B cell (primary cell): ENCODE data around the gene ACHE. TPM values are rescaled to one million over a fixed set of nuclear protein-coding genes. Genes with fewer than 3 reads are reported as not detected.

Experiments used
- ATAC-seq: fragments of 200-7000 bp; cut with Tn5 transposase; one replicate; pipeline ENCODE4 v1.10.0; 2021; ENCODE audit warnings: low read depth, mild to moderate bottlenecking, moderate number of reproducible peaks, moderate library complexity
- CTCF ChIA-PET: fragments of 350-600 bp; sonication (Branson Sonifier 250); formaldehyde crosslinking; loops from one replicate; lab custom pipeline; 2021; ENCODE audit warnings: antibody characterized with exemption, inconsistent platforms; lab: Charles Lee
- POLR2A ChIA-PET: fragments of 350-600 bp; sonication (Branson Sonifier 250); formaldehyde crosslinking; loops from one replicate; lab custom pipeline; 2021; ENCODE audit warnings: antibody characterized with exemption; lab: Charles Lee
- DNase-seq: peaks from one replicate; pipeline ENCODE4 v3.0.0; 2013
- H2AFZ ChIP-seq: 2 replicates; pipeline ENCODE4 v1.6.1; 2012; ENCODE audit warnings: mild to moderate bottlenecking, low read depth, low read length; ENCODE audit not compliant: insufficient read depth, poor library complexity, severe bottlenecking
- H3K27ac ChIP-seq, 2 donors: 1 replicate in 1 of 2; 2 replicates in 1 of 2; pipeline ENCODE4 v1.5.1; 2012 to 2013; ENCODE audit warnings: low read length in 2 of 2, mild to moderate bottlenecking in 2 of 2, moderate library complexity in 1 of 2
- H3K27me3 ChIP-seq, 4 experiments: fragments of 200-600 bp in 1 of 4; sonication (generic) in 1 of 4; replicated peaks in 1 of 4; 1 replicate in 2 of 4; 2 replicates in 2 of 4; pipeline versions ENCODE4 v1.6.1 to v1.7.0; 2013 to 2016; ENCODE audit warnings: low read length in 3 of 4, mild to moderate bottlenecking in 2 of 4, mixed read lengths in 1 of 4, moderate library complexity in 1 of 4; ENCODE audit not compliant: insufficient read depth in 4 of 4, control insufficient read depth in 3 of 4; ENCODE audit errors: control extremely low read depth in 1 of 4
- H3K36me3 ChIP-seq, 2 experiments: replicated peaks in 1 of 2; 1 replicate in 1 of 2; 2 replicates in 1 of 2; pipeline versions ENCODE4 v1.6.1 to v1.7.1; 2013; ENCODE audit warnings: low read length in 1 of 2; ENCODE audit not compliant: insufficient read depth in 2 of 2, control insufficient read depth in 1 of 2; ENCODE audit errors: control extremely low read depth in 1 of 2, extremely low read depth in 1 of 2
- H3K4me1 ChIP-seq, 2 donors: fragments of 200-600 bp in 1 of 2; sonication (generic) in 1 of 2; 1 replicate in 1 of 2; 2 replicates in 1 of 2; pipeline versions ENCODE4 v1.5.1 to v1.6.1; 2013 to 2017; ENCODE audit warnings: low read length in 2 of 2; ENCODE audit not compliant: control insufficient read depth in 2 of 2, insufficient read depth in 2 of 2
- H3K4me2 ChIP-seq: replicated peaks from 2 replicates; pipeline ENCODE3; 2012; ENCODE audit warnings: mild to moderate bottlenecking, low read depth, low read length; ENCODE audit not compliant: poor library complexity, severe bottlenecking
- H3K4me3 ChIP-seq, 5 experiments: fragments of 200-600 bp in 1 of 5; sonication (generic) in 1 of 5; 1 replicate in 3 of 5; 2 replicates in 2 of 5; pipeline versions ENCODE4 v1.5.1 to v1.7.0; 2011 to 2016; ENCODE audit warnings: low read length in 4 of 5, mild to moderate bottlenecking in 4 of 5, low read depth in 2 of 5, control low read depth in 1 of 5, moderate library complexity in 1 of 5; ENCODE audit not compliant: insufficient read depth in 1 of 5; ENCODE audit errors: control extremely low read depth in 1 of 5, extremely low read depth in 1 of 5
- H3K79me2 ChIP-seq: fragments of 200-600 bp; sonication (generic); one replicate; pipeline ENCODE4 v1.6.0; 2016; ENCODE audit warnings: low read length; ENCODE audit not compliant: control insufficient read depth, insufficient read depth
- H3K9ac ChIP-seq: fragments of 200-600 bp; sonication (generic); 2 replicates; pipeline ENCODE4 v1.6.1; 2017; ENCODE audit warnings: mild to moderate bottlenecking, low read length, moderate library complexity
- H3K9me3 ChIP-seq, 3 donors: one replicate each; pipeline versions ENCODE4 v1.6.1 to v1.7.1; 2013; ENCODE audit warnings: low read length in 2 of 3; ENCODE audit not compliant: control insufficient read depth in 2 of 3, insufficient read depth in 1 of 3; ENCODE audit errors: control extremely low read depth in 1 of 3
- H4K20me1 ChIP-seq: 2 replicates; pipeline ENCODE4 v1.6.0; 2012; ENCODE audit warnings: mild to moderate bottlenecking, low read length; ENCODE audit not compliant: insufficient read depth, control insufficient read depth, poor library complexity, severe bottlenecking
- H3K27ac Mint-ChIP-seq: one replicate; pipeline ENCODE4 v1.8.0; 2021; ENCODE audit warnings: mixed read lengths
- H3K27me3 Mint-ChIP-seq: one replicate; pipeline ENCODE4 v1.8.0; 2021; ENCODE audit warnings: mixed read lengths
- H3K4me1 Mint-ChIP-seq: one replicate; pipeline ENCODE4 v1.8.0; 2021; ENCODE audit warnings: mixed read lengths
- H3K4me3 Mint-ChIP-seq: one replicate; pipeline ENCODE4 v1.8.0; 2021; ENCODE audit warnings: mixed read lengths
- H3K9me3 Mint-ChIP-seq: one replicate; pipeline ENCODE4 v1.8.0; 2022; ENCODE audit warnings: mixed read lengths; ENCODE audit not compliant: insufficient read depth
- CTCF ChIP-seq: fragments of 200-600 bp; IDR thresholded peaks from one replicate; pipeline ENCODE4 v1.8.0; 2022; ENCODE audit warnings: antibody characterized with exemption, mild to moderate bottlenecking
- EZH2 ChIP-seq: IDR thresholded peaks from 2 replicates; pipeline ENCODE4 v1.6.1; 2012; ENCODE audit warnings: borderline replicate concordance, low read depth, mild to moderate bottlenecking, moderate library complexity, low read length; ENCODE audit not compliant: insufficient read depth, poor library complexity, severe bottlenecking
- WGBS: methylation state at CpG from one replicate; pipeline ENCODE4 v1.1.5; 2013; ENCODE audit warnings: missing lambda C conversion rate; ENCODE audit not compliant: insufficient coverage; 5-methylcytosine and 5-hydroxymethylcytosine counted together
- intact Hi-C: fragments of 100-400 bp; cut with micrococcal nuclease; formaldehyde crosslinking; loops from one replicate; pipeline ENCODE4 v1.10.0; 2022
- polyA plus RNA-seq: library from polyadenylated mRNA; depleted of rRNA; stranded (reverse); fragments of >200 nt; gene quantifications from 2 replicates; pipeline ENCODE4 v1.2.3, GENCODE V29; 2012
- total RNA-seq, 2 donors: library from RNA; stranded (reverse); fragments of 120-200 nt in 1 of 2; gene quantifications; 1 replicate in 1 of 2; 2 replicates in 1 of 2; pipeline versions ENCODE4 v1.2.3 to v1.2.4, GENCODE V29; 2013 to 2022

The ACHE gene
- total and polyA plus RNA-seq, 2 donors (not counting 1 experiment from before 2014, with no cell fraction given): 0.13 to 0.15 TPM

GRCh38 chr7:100882201-100882600 lies 13.5 kb downstream of the ACHE start:
- H3K9me3 ChIP-seq: peaks cover 0 to 6% (median 0%) of the 10 kb centered on the region in 3 donors
- TF ChIP-seq EZH2 (no peak), CTCF (no peak)
- H3K79me2 ChIP-seq: peaks cover 49% of the 10 kb centered on the region
- no peak overlapping the region for H2AFZ ChIP-seq
- CTCF ChIA-PET: no interaction called here
- Mint-ChIP-seq H3K27me3 (no peaks in the 10 kb centered on the region), H3K27ac (no peak overlapping the region), H3K9me3 (no peaks in the 10 kb centered on the region), H3K4me1 (peaks cover 42% of the 10 kb centered on the region), H3K4me3 (no peak overlapping the region)
- no peak overlapping the region for H3K4me2 ChIP-seq
- peaks cover 67% of the 10 kb centered on the region for H4K20me1 ChIP-seq
- DNase-seq (no peak), ATAC-seq (no peak)
- H3K4me3 ChIP-seq: no peak overlapping the region
- no peak overlapping the region for H3K27ac ChIP-seq
- no peak overlapping the region for H3K9ac ChIP-seq
- H3K36me3 ChIP-seq: peaks cover 0 to 92% of the 10 kb centered on the region in 2 experiments
- peaks cover 9 to 17% of the 10 kb centered on the region in 2 donors for H3K4me1 ChIP-seq
- intact Hi-C loops: no loop called here
- POLR2A ChIA-PET: interaction anchor here (0.6 kb wide), 1 partner anchor 1578 kb away, joined by 4 read pairs; no protein-coding TSS in a partner anchor
- WGBS: 97% methylated on average over 7 of the region's 9 CpGs
- H3K27me3 ChIP-seq: no peaks in the 10 kb centered on the region

GRCh38 chr7:100881136-100881535 lies 14.6 kb downstream of the ACHE start:
- peaks cover 60% of the 10 kb centered on the region for H3K79me2 ChIP-seq
- no peak overlapping the region for H3K4me3 ChIP-seq
- Mint-ChIP-seq H3K27ac (no peak overlapping the region), H3K9me3 (no peaks in the 10 kb centered on the region), H3K4me3 (no peak overlapping the region), H3K4me1 (peaks cover 38% of the 10 kb centered on the region), H3K27me3 (no peaks in the 10 kb centered on the region)
- no peak overlapping the region for H3K9ac ChIP-seq
- ChIA-PET POLR2A (interaction anchor here (0.6 kb wide), 1 partner anchor 195 kb away, joined by 5 read pairs; no protein-coding TSS in a partner anchor), CTCF (interaction anchor here (0.6 kb wide), 1 partner anchor 214 kb away, joined by 3 read pairs; no protein-coding TSS in a partner anchor)
- DNase-seq (no peak), ATAC-seq (no peak)
- intact Hi-C loops: no loop called here
- no peak overlapping the region for H3K4me2 ChIP-seq
- no peak overlapping the region for H3K27ac ChIP-seq
- peaks cover 10 to 17% of the 10 kb centered on the region in 2 donors for H3K4me1 ChIP-seq
- no peaks in the 10 kb centered on the region for H3K9me3 ChIP-seq
- no peaks in the 10 kb centered on the region for H3K27me3 ChIP-seq
- peaks cover 76% of the 10 kb centered on the region for H4K20me1 ChIP-seq
- WGBS: 98% methylated on average over 11 of the region's 20 CpGs
- H2AFZ ChIP-seq: no peak overlapping the region
- peaks cover 0 to 85% of the 10 kb centered on the region in 2 experiments for H3K36me3 ChIP-seq
- TF ChIP-seq EZH2 (no peak), CTCF (no peak)
